Measurements from ENCODE around the gene IYD.

IYD gene

DNA sequence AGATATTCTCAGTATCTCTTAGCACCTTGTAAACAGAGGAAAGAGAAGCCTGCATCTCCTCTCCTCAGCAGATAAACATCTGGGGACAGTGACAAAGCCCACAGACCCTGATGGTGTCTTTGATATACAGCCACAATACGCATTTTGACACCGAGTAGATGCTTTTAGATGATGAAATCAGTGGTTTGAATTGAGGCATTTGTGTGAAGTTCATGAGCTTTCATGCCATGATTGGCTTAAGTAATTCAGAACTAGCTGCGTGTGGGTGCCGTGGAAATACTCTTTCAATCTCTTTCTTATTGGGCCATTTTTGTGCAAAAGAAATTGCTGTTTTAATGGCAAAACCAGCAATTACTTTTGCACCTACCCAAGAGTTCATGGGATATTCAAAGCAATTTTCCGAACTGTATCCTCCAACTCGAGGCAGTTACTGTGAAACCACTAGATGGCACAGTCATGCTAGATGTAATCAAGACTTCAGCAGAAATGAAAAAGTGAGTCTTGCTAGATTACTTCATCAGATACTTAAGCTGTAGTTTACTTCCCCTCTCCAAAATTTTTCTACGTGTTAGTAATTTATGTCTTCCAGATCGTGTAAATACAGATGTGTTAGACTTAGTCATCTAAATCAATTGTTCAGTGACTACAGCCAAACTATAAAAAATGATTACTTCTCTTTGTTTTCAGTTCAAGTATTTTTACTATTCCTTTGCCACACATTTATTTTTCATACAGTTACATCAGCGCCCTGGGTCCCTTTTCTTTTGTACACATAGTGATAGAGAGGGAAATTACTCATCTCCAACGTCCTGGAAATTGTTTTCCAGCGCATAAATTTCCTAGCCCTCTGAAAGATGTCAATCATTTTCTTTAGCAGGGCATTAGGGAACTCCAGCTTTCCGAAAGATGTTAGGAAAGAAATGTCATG, 49.4 kb downstream of the IYD start:
- peak overlapping the region; percentile 47 to 49 for H3K4me3 ChIP-seq (ENCODE audit: low read depth in 1 of 2, low read length in 2 of 2)

DNA sequence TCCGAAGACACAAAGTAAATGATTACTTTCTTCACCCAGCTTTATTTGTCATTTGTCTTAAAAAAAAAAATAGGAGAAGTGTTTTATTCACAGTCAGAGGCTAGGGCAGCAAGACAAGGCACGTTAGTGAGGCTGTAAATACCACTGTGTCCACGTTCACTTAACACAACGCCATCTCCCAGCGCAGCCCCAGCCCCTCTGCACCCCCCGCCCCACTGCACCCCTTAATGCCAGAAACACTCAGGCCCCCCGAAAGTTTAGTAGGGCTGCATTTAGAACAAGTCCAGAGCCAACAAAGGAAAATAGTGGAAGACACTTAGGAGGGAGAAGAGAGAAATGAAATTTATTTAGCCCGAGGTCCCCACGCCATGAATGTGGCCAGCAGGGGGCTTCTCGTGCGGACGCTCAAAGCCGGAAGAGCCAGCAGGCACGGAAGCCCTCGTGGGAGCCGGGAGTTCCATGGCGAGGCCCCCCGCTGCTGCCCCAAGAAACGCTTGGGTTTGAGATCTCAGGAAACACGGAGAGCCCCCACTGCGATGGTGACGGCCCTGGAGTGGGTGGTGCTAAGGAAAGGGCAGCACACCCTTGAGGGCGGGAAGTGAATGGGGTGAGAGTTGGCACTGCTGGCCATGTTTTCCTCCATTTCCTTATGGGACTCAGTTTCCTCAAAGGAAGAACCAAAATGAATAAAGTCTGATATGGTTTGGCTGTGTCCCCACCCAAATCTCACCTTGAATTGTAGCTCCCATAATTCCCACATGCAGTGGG, 50.2 kb downstream of the IYD start:
- H3K4me3 ChIP-seq (ENCODE audit: low read depth in 1 of 2, low read length in 2 of 2) = peak overlapping the region; percentile 47 to 49
- peak overlapping the region; percentile 43 for H3K27ac ChIP-seq (ENCODE audit: low read length)
- no peaks in the 10 kb centered on the region for H3K4me1 ChIP-seq (ENCODE audit: control insufficient read depth in 1 of 2, insufficient read depth in 2 of 2, low read length in 2 of 2)
- no peaks in the 10 kb centered on the region for H3K36me3 ChIP-seq (ENCODE audit: control insufficient read depth in 1 of 2, insufficient read depth in 2 of 2, low read length in 2 of 2)
- no peaks in the 10 kb centered on the region for H3K27me3 ChIP-seq (ENCODE audit: low read depth, low read length)
- H3K9me3 ChIP-seq (ENCODE audit: control insufficient read depth in 1 of 2, low read length in 2 of 2) = no peaks in the 10 kb centered on the region

More for the DNA sequence above, 49.4 kb downstream of the IYD start:
- no peaks in the 10 kb centered on the region for H3K36me3 ChIP-seq (ENCODE audit: control insufficient read depth in 1 of 2, insufficient read depth in 2 of 2, low read length in 2 of 2)
- no peaks in the 10 kb centered on the region for H3K27me3 ChIP-seq (ENCODE audit: low read depth, low read length)
- H3K27ac ChIP-seq (ENCODE audit: low read length) = peak overlapping the region; percentile 43
- no peaks in the 10 kb centered on the region for H3K4me1 ChIP-seq (ENCODE audit: control insufficient read depth in 1 of 2, insufficient read depth in 2 of 2, low read length in 2 of 2)
- no peaks in the 10 kb centered on the region for H3K9me3 ChIP-seq (ENCODE audit: control insufficient read depth in 1 of 2, low read length in 2 of 2)

DNA sequence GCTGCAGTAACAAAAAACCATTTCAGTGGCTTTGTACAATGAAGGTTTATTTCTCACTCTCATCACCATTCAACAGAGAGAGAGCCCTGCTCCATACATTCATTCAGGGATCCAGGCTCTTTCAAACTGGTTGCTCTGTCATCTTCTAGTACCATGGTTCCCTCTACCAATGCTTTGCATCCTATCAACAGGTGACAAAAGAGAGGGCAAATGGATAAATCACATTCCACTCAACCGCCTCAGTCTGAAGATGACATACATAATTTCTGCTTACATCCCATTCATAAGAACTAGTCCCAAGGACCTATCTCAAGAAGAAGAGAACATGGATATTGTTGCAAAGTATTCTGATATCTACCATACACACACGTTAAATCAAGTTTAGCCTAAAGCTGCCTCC, 51.6 kb downstream of the IYD start:
- H3K27me3 ChIP-seq (ENCODE audit: low read depth, low read length) = no peaks in the 10 kb centered on the region
- H3K9me3 ChIP-seq (ENCODE audit: control insufficient read depth in 1 of 2, low read length in 2 of 2) = no peaks in the 10 kb centered on the region

DNA sequence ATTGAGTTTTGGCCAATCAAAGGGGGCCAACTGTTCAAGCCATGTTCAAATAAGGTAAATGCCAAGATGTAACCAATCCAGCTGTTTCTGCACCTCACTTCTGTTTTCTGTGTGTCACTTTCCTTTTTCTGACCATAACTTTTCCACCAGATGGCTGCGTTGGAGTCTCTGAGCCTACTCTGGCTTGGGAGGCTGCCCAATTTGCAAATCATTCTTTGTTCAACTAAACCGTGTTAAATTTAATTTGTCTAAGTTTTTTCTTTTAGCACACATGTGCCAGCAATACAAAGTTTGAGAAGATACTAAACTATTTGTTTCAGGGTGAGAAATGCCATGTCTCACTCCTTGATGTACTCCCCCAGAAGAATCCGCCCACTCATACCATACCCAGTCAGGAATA, 52.1 kb downstream of the IYD start:
- H3K27me3 ChIP-seq (ENCODE audit: low read depth, low read length) = no peaks in the 10 kb centered on the region
- H3K27ac ChIP-seq (ENCODE audit: low read length) = no peak overlapping the region

More for the DNA sequence above, 51.6 kb downstream of the IYD start:
- Histone ChIP-seq H3K4me3 (ENCODE audit: low read depth in 1 of 2, low read length in 2 of 2) (no peak overlapping the region), H3K36me3 (ENCODE audit: control insufficient read depth in 1 of 2, insufficient read depth in 2 of 2, low read length in 2 of 2) (no peaks in the 10 kb centered on the region), H3K4me1 (ENCODE audit: control insufficient read depth in 1 of 2, insufficient read depth in 2 of 2, low read length in 2 of 2) (no peaks in the 10 kb centered on the region), H3K27ac (ENCODE audit: low read length) (no peak overlapping the region)

DNA sequence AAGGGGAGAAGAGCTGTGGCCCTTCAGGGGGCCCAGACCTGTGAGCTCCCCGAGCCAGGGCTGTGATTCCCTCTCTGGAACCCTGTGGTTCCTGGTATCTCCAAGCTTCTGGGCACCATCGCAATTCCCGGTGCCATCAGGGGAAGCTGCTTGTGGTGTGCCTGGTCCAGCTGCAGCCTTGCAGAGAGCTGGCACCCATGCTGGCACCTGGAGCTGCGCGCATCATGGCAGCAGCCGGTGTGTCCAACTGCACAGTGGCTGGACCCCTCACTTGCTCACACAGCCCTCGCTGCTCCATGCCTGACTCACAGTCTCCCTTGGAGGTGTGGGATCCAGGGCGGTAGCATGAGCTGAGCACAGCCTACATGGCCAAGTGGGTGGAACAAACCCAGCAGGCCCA, 56.7 kb downstream of the IYD start:
- no peak overlapping the region for H3K4me3 ChIP-seq (ENCODE audit: low read depth in 1 of 2, low read length in 2 of 2)
- H3K4me1 ChIP-seq (ENCODE audit: control insufficient read depth in 1 of 2, insufficient read depth in 2 of 2, low read length in 2 of 2) = peaks cover 0 to 6% of the 10 kb centered on the region in 2 donors
- H3K27ac ChIP-seq (ENCODE audit: low read length) = no peak overlapping the region
- no peaks in the 10 kb centered on the region for H3K9me3 ChIP-seq (ENCODE audit: control insufficient read depth in 1 of 2, low read length in 2 of 2)
- no peaks in the 10 kb centered on the region for H3K27me3 ChIP-seq (ENCODE audit: low read depth, low read length)
- H3K36me3 ChIP-seq (ENCODE audit: control insufficient read depth in 1 of 2, insufficient read depth in 2 of 2, low read length in 2 of 2) = no peaks in the 10 kb centered on the region

More for the DNA sequence above, 52.1 kb downstream of the IYD start:
- no peaks in the 10 kb centered on the region for H3K36me3 ChIP-seq (ENCODE audit: control insufficient read depth in 1 of 2, insufficient read depth in 2 of 2, low read length in 2 of 2)
- H3K9me3 ChIP-seq (ENCODE audit: control insufficient read depth in 1 of 2, low read length in 2 of 2) = no peaks in the 10 kb centered on the region
- H3K4me1 ChIP-seq (ENCODE audit: control insufficient read depth in 1 of 2, insufficient read depth in 2 of 2, low read length in 2 of 2) = peaks cover 0 to under 1% of the 10 kb centered on the region in 2 donors
- H3K4me3 ChIP-seq (ENCODE audit: low read depth in 1 of 2, low read length in 2 of 2) = no peak overlapping the region

DNA sequence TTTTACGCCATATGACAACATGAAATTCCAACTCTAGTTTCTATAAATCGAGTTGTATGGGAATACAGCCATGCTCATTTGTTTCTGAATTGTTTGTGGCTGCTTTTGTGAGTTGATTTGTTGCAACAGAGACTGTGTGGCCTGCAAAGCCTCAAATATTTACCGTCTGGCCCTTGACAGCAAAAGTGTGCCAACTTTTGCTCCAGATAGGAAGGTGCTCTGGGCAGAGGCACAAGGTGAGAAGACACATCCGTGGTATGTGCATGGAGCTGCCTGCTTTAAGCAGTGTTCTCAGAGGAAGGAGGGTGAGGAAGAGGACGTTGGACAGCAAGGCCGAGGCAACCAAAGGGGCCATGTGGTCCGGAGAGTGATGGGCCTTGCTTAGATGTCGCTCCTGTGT, 57.4 kb downstream of the IYD start:
- Histone ChIP-seq H3K36me3 (ENCODE audit: control insufficient read depth in 1 of 2, insufficient read depth in 2 of 2, low read length in 2 of 2) (no peaks in the 10 kb centered on the region), H3K4me1 (ENCODE audit: control insufficient read depth in 1 of 2, insufficient read depth in 2 of 2, low read length in 2 of 2) (peaks cover 0 to 6% of the 10 kb centered on the region in 2 donors), H3K9me3 (ENCODE audit: control insufficient read depth in 1 of 2, low read length in 2 of 2) (no peaks in the 10 kb centered on the region), H3K27me3 (ENCODE audit: low read depth, low read length) (no peaks in the 10 kb centered on the region), H3K4me3 (ENCODE audit: low read depth in 1 of 2, low read length in 2 of 2) (no peak overlapping the region), H3K27ac (ENCODE audit: low read length) (no peak overlapping the region)

DNA sequence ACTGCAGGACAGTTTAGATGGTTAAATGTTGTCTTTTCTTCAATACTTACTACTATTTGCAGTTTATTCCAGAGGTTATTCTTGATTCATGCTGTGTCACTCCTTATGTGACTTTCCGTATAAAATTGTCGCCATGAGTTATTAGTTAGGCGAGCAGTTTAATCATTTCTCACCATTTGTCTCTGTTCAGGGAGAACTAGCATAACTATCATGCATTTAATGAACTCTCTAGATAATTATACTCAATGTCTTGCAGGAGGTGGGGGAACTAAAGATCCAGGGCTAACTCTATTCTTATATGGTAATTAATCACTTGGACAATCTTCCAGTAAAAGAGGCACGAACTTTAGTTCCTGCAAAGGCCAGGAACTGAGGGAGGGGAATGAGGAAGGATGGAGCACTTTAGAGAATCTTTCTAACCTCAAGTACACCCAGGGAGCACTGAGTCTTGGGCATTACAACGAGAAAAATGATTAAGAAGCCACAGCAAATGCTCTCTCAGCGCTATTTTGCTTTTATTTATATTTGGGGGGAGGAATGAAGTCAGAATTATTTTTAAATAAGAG, 58.3 kb downstream of the IYD start:
- Histone ChIP-seq H3K27me3 (ENCODE audit: low read depth, low read length) (no peaks in the 10 kb centered on the region), H3K4me3 (ENCODE audit: low read depth in 1 of 2, low read length in 2 of 2) (no peak overlapping the region), H3K27ac (ENCODE audit: low read length) (no peak overlapping the region), H3K36me3 (ENCODE audit: control insufficient read depth in 1 of 2, insufficient read depth in 2 of 2, low read length in 2 of 2) (no peaks in the 10 kb centered on the region), H3K4me1 (ENCODE audit: control insufficient read depth in 1 of 2, insufficient read depth in 2 of 2, low read length in 2 of 2) (peaks cover 0 to 6% of the 10 kb centered on the region in 2 donors), H3K9me3 (ENCODE audit: control insufficient read depth in 1 of 2, low read length in 2 of 2) (no peaks in the 10 kb centered on the region)

DNA sequence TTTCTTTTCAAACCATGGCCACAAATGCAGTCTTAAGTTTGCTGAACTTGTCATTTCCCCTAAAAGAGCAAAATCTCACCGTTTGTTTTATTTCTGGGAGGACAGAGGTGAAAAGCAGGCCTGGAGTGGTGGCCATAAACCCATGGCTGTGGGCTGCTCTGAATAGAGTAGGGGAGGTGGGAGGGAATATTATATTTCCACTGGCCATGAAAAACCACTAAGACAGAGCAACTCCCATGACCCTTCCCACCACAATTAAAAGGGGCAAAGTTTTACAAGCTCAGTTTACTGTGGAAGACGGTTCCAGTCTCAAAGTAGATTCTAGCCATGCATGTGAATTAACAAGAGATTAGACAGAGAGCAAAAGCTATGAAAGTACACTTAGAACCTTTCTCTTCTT, 59.0 kb downstream of the IYD start:
- Histone ChIP-seq H3K9me3 (ENCODE audit: control insufficient read depth in 1 of 2, low read length in 2 of 2) (no peaks in the 10 kb centered on the region), H3K36me3 (ENCODE audit: control insufficient read depth in 1 of 2, insufficient read depth in 2 of 2, low read length in 2 of 2) (no peaks in the 10 kb centered on the region), H3K4me1 (ENCODE audit: control insufficient read depth in 1 of 2, insufficient read depth in 2 of 2, low read length in 2 of 2) (peaks cover 0 to 6% of the 10 kb centered on the region in 2 donors), H3K27ac (ENCODE audit: low read length) (no peak overlapping the region), H3K27me3 (ENCODE audit: low read depth, low read length) (no peaks in the 10 kb centered on the region), H3K4me3 (ENCODE audit: low read depth in 1 of 2, low read length in 2 of 2) (no peak overlapping the region)

DNA sequence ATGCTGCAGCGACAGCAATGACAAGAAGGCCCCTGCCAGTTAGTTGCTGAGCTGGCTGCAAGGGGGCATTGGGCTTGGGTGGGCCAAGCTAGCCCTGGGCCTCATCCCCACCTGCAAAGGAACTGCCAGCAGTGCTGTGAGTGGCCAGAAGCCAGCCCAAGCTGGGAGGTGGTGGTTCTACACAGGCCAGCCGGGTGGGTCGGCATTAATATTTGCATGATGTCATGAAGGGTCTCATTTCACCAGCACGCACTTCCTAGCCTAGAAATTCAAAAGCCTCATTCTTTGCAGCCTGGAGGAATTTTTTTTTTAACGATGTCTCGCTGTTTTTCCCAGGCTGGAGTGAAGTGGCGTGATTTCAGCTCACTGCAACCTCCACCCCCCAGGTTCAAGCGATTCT, 62.0 kb downstream of the IYD start:
- Histone ChIP-seq H3K36me3 (ENCODE audit: control insufficient read depth in 1 of 2, insufficient read depth in 2 of 2, low read length in 2 of 2) (no peaks in the 10 kb centered on the region), H3K27ac (ENCODE audit: low read length) (no peak overlapping the region), H3K9me3 (ENCODE audit: control insufficient read depth in 1 of 2, low read length in 2 of 2) (no peaks in the 10 kb centered on the region), H3K4me1 (ENCODE audit: control insufficient read depth in 1 of 2, insufficient read depth in 2 of 2, low read length in 2 of 2) (peaks cover 0 to 6% of the 10 kb centered on the region in 2 donors), H3K27me3 (ENCODE audit: low read depth, low read length) (no peaks in the 10 kb centered on the region), H3K4me3 (ENCODE audit: low read depth in 1 of 2, low read length in 2 of 2) (no peak overlapping the region)

DNA sequence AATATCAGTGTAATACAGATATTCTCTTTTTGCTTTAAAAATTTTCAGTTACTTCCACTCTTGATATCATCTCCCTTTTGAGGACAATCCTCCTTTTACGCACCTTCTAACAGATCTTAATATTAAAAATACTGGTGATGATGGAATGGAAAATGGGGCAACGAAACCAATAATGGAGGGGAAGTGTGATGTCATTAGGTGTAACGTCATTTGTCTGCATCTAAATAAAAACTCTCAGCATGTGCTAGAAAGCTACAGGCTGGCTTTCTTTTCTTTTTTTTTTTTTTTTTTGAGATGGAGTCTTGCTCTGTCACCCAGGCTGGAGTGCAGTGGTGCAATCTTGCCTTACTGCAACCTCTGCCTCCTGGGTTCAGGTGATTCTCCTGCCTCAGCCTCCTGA, 66.5 kb downstream of the IYD start:
- H3K4me3 ChIP-seq (ENCODE audit: low read depth in 1 of 2, low read length in 2 of 2) = no peak overlapping the region
- H3K9me3 ChIP-seq (ENCODE audit: control insufficient read depth in 1 of 2, low read length in 2 of 2) = peaks cover 0 to 5% of the 10 kb centered on the region in 2 donors
- no peak overlapping the region for H3K27ac ChIP-seq (ENCODE audit: low read length)
- no peaks in the 10 kb centered on the region for H3K4me1 ChIP-seq (ENCODE audit: control insufficient read depth in 1 of 2, insufficient read depth in 2 of 2, low read length in 2 of 2)
- no peaks in the 10 kb centered on the region for H3K36me3 ChIP-seq (ENCODE audit: control insufficient read depth in 1 of 2, insufficient read depth in 2 of 2, low read length in 2 of 2)
- no peaks in the 10 kb centered on the region for H3K27me3 ChIP-seq (ENCODE audit: low read depth, low read length)

DNA sequence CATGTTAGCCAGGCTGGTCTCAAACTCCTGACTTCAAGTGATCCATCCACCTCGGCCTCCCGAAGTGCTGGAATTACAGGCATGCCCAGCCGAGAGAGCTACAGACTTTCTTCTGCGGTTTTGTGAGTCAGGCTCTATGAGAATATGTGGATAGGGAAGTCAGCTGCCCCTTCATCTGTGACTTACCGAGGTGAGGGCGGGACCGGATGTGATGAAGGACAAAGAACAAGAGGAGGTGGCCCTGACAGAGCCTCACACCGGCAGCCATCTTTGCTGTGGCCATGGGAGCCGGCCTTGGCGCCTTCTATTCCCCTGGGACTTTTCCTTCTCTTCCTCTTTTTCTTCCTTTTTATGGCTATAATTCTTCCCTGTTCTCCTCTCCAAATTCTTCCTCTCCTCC, 67.0 kb downstream of the IYD start:
- no peak overlapping the region for H3K27ac ChIP-seq (ENCODE audit: low read length)
- no peaks in the 10 kb centered on the region for H3K36me3 ChIP-seq (ENCODE audit: control insufficient read depth in 1 of 2, insufficient read depth in 2 of 2, low read length in 2 of 2)
- H3K4me3 ChIP-seq (ENCODE audit: low read depth in 1 of 2, low read length in 2 of 2) = no peak overlapping the region
- no peaks in the 10 kb centered on the region for H3K4me1 ChIP-seq (ENCODE audit: control insufficient read depth in 1 of 2, insufficient read depth in 2 of 2, low read length in 2 of 2)
- H3K27me3 ChIP-seq (ENCODE audit: low read depth, low read length) = no peaks in the 10 kb centered on the region
- peaks cover 0 to 5% of the 10 kb centered on the region in 2 donors for H3K9me3 ChIP-seq (ENCODE audit: control insufficient read depth in 1 of 2, low read length in 2 of 2)
